Neural cell (in vitro differentiated cells): ENCODE results near the gene MOGAT2. TPM values are rescaled to one million over a fixed set of nuclear protein-coding genes. Genes with fewer than 3 reads are reported as not detected.
"Not testable (repeated sequence)": the region's sequence is repeated elsewhere in the genome, so short reads cannot be mapped to it uniquely, and the experiment has no call there.

ENCODE experiments used
- H2AFZ ChIP-seq: fragments of 200-600, 300-800 bp; sonication (generic), shearing (Covaris generic); 2 replicates; pipeline ENCODE4 v1.6.0; 2014; ENCODE audit warnings: low read depth, mild to moderate bottlenecking, antibody characterized with exemption, low read length, moderate library complexity
- H3F3A ChIP-seq: fragments of 200-600 bp; shearing (Covaris generic); 2 replicates; pipeline ENCODE4 v1.6.1; 2016; ENCODE audit warnings: mild to moderate bottlenecking, moderate library complexity, mixed read lengths, antibody characterized with exemption, low read length; ENCODE audit not compliant: insufficient read depth, poor library complexity, severe bottlenecking
- H3K27ac ChIP-seq: fragments of 200-600, 300-800 bp; sonication (generic), shearing (Covaris generic); 2 replicates; pipeline ENCODE4 v1.5.1; 2014; ENCODE audit warnings: mild to moderate bottlenecking, low read length, moderate library complexity
- H3K27me3 ChIP-seq: fragments of 300-800, 200-600 bp; sonication (generic), shearing (Covaris generic); 2 replicates; pipeline ENCODE4 v1.6.0; 2014; ENCODE audit warnings: mild to moderate bottlenecking, low read depth, low read length, moderate library complexity; ENCODE audit not compliant: insufficient read depth
- H3K36me3 ChIP-seq: fragments of 300-800, 200-600 bp; sonication (generic), shearing (Covaris generic); 2 replicates; pipeline ENCODE4 v1.5.1; 2014; ENCODE audit warnings: mild to moderate bottlenecking, antibody characterized with exemption, low read length, moderate library complexity; ENCODE audit not compliant: insufficient read depth
- H3K4me2 ChIP-seq: fragments of 300-800, 200-600 bp; sonication (generic), shearing (Covaris generic); 2 replicates; pipeline ENCODE4 v1.6.0; 2014; ENCODE audit warnings: mild to moderate bottlenecking, low read length
- H3K4me3 ChIP-seq: fragments of 300-800, 200-600 bp; sonication (generic), shearing (Covaris generic); 2 replicates; pipeline ENCODE4 v1.5.1; 2014; ENCODE audit warnings: mild to moderate bottlenecking, low read length, moderate library complexity
- H3K79me2 ChIP-seq: fragments of 200-600 bp; shearing (Covaris generic); replicated peaks from 2 replicates; pipeline ENCODE4 v1.6.0; 2014; ENCODE audit warnings: mild to moderate bottlenecking, low read length, moderate library complexity; ENCODE audit not compliant: insufficient read depth
- H3K9ac ChIP-seq: fragments of 300-800, 200-600 bp; sonication (generic), shearing (Covaris generic); 2 replicates; pipeline ENCODE4 v1.6.1; 2016; ENCODE audit warnings: mild to moderate bottlenecking, low read length, mixed read lengths
- H3K9me2 ChIP-seq: fragments of 200-600 bp; shearing (Covaris generic); 2 replicates; pipeline ENCODE4 v1.6.1; 2016; ENCODE audit warnings: mild to moderate bottlenecking, low read length, mixed read lengths; ENCODE audit not compliant: insufficient read depth
- H3K9me3 ChIP-seq: fragments of 200-600, 300-800 bp; sonication (generic), shearing (Covaris generic); 2 replicates; pipeline ENCODE4 v1.6.1; 2016; ENCODE audit warnings: mild to moderate bottlenecking, mixed run types, low read length, moderate library complexity, mixed read lengths
- H4K20me1 ChIP-seq: fragments of 200-600 bp; shearing (Covaris generic); 2 replicates; pipeline ENCODE4 v1.6.1; 2016; ENCODE audit warnings: mild to moderate bottlenecking, mixed run types; ENCODE audit not compliant: insufficient read depth
- EP300 ChIP-seq: fragments of 450-650 bp; conservative IDR thresholded peaks from 2 replicates; pipeline ENCODE4 v1.6.1; 2014; ENCODE audit warnings: antibody characterized with exemption, mild to moderate bottlenecking, moderate library complexity; ENCODE audit not compliant: poor library complexity, severe bottlenecking
- EZH2 ChIP-seq: fragments of 200-600, 300-800 bp; shearing (Covaris generic), sonication (generic); IDR thresholded peaks from 2 replicates; pipeline ENCODE4 v1.6.1; 2014; ENCODE audit warnings: antibody characterized with exemption, low read length, borderline replicate concordance, mild to moderate bottlenecking; ENCODE audit not compliant: insufficient read depth, poor library complexity, severe bottlenecking
- MXI1 ChIP-seq: fragments of 450-650 bp; conservative IDR thresholded peaks from 2 replicates; pipeline ENCODE4 v1.6.1; 2014; ENCODE audit warnings: antibody characterized with exemption, mild to moderate bottlenecking; ENCODE audit not compliant: poor library complexity, severe bottlenecking
- POLR2AphosphoS5 ChIP-seq: IDR thresholded peaks from 2 replicates; pipeline ENCODE4 v1.6.1; 2012
- SMC3 ChIP-seq: fragments of 450-650 bp; conservative IDR thresholded peaks from 2 replicates; pipeline ENCODE4 v1.6.1; 2014; ENCODE audit warnings: antibody characterized with exemption, mild to moderate bottlenecking, moderate library complexity; ENCODE audit not compliant: poor library complexity
- TAF1 ChIP-seq: IDR thresholded peaks from 2 replicates; pipeline ENCODE4 v1.6.1; 2012; ENCODE audit warnings: low read depth
- polyA plus RNA-seq: library from polyadenylated mRNA; depleted of rRNA; stranded (reverse); fragments of >200 nt; gene quantifications from 2 replicates; pipeline ENCODE4 v1.2.3, GENCODE V29; 2014
- TF ChIP-seq, protein P1 (sequence below): fragments of 450-650 bp; IDR thresholded peaks from 2 replicates; pipeline ENCODE4 v1.5.1; 2014; ENCODE audit warnings: antibody characterized with exemption, mild to moderate bottlenecking, moderate library complexity; ENCODE audit not compliant: poor library complexity, severe bottlenecking
- TF ChIP-seq, protein P2 (sequence below): IDR thresholded peaks from 2 replicates; pipeline ENCODE4 v1.6.1; 2012; ENCODE audit warnings: borderline replicate concordance

MOGAT2 gene
- polyA plus RNA-seq, 1 donor from 2014 or later = not detected

DNA sequence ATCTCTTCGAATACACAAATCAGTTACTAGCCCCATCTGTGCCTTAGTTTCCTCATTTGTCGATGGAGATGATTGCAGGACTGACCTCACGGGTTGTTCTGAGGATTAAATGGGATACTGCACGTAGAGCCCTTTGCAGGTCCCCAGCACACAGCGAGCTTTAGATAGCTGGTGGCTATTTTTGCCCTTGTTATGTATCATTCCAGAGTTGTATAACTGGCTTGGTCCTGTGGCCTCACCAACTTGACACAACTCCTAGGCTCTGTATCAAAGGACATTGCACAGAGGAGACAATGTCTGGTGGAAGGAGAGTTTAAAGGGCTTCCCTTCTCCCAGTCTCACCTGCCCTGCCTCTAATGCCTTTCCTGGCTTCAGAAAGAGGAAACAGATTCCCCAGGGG, 28.2 kb downstream of the MOGAT2 start:
- no peaks in the 10 kb centered on the region for H3K9me3 ChIP-seq
- H3K9me2 ChIP-seq = no peaks in the 10 kb centered on the region
- H3K4me2 ChIP-seq = no peak overlapping the region
- H3K4me3 ChIP-seq = no peak overlapping the region
- TF ChIP-seq, protein P1, sequence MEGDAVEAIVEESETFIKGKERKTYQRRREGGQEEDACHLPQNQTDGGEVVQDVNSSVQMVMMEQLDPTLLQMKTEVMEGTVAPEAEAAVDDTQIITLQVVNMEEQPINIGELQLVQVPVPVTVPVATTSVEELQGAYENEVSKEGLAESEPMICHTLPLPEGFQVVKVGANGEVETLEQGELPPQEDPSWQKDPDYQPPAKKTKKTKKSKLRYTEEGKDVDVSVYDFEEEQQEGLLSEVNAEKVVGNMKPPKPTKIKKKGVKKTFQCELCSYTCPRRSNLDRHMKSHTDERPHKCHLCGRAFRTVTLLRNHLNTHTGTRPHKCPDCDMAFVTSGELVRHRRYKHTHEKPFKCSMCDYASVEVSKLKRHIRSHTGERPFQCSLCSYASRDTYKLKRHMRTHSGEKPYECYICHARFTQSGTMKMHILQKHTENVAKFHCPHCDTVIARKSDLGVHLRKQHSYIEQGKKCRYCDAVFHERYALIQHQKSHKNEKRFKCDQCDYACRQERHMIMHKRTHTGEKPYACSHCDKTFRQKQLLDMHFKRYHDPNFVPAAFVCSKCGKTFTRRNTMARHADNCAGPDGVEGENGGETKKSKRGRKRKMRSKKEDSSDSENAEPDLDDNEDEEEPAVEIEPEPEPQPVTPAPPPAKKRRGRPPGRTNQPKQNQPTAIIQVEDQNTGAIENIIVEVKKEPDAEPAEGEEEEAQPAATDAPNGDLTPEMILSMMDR = no peak
- no peak for TF ChIP-seq SMC3
- TF ChIP-seq, protein P2, sequence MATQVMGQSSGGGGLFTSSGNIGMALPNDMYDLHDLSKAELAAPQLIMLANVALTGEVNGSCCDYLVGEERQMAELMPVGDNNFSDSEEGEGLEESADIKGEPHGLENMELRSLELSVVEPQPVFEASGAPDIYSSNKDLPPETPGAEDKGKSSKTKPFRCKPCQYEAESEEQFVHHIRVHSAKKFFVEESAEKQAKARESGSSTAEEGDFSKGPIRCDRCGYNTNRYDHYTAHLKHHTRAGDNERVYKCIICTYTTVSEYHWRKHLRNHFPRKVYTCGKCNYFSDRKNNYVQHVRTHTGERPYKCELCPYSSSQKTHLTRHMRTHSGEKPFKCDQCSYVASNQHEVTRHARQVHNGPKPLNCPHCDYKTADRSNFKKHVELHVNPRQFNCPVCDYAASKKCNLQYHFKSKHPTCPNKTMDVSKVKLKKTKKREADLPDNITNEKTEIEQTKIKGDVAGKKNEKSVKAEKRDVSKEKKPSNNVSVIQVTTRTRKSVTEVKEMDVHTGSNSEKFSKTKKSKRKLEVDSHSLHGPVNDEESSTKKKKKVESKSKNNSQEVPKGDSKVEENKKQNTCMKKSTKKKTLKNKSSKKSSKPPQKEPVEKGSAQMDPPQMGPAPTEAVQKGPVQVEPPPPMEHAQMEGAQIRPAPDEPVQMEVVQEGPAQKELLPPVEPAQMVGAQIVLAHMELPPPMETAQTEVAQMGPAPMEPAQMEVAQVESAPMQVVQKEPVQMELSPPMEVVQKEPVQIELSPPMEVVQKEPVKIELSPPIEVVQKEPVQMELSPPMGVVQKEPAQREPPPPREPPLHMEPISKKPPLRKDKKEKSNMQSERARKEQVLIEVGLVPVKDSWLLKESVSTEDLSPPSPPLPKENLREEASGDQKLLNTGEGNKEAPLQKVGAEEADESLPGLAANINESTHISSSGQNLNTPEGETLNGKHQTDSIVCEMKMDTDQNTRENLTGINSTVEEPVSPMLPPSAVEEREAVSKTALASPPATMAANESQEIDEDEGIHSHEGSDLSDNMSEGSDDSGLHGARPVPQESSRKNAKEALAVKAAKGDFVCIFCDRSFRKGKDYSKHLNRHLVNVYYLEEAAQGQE = no peak
- TF ChIP-seq TAF1 = no peak
- TF ChIP-seq POLR2AphosphoS5 = no peak
- no peak for TF ChIP-seq MXI1
- no peak for TF ChIP-seq EZH2
- TF ChIP-seq EP300 = no peak
- H3K27ac ChIP-seq = no peak overlapping the region
- H3K27me3 ChIP-seq = no peaks in the 10 kb centered on the region
- H4K20me1 ChIP-seq = no peaks in the 10 kb centered on the region
- H3K36me3 ChIP-seq = no peaks in the 10 kb centered on the region
- no peak overlapping the region for H2AFZ ChIP-seq
- no peaks in the 10 kb centered on the region for H3K79me2 ChIP-seq
- H3K9ac ChIP-seq = no peak overlapping the region
- H3F3A ChIP-seq = no peaks in the 10 kb centered on the region

DNA sequence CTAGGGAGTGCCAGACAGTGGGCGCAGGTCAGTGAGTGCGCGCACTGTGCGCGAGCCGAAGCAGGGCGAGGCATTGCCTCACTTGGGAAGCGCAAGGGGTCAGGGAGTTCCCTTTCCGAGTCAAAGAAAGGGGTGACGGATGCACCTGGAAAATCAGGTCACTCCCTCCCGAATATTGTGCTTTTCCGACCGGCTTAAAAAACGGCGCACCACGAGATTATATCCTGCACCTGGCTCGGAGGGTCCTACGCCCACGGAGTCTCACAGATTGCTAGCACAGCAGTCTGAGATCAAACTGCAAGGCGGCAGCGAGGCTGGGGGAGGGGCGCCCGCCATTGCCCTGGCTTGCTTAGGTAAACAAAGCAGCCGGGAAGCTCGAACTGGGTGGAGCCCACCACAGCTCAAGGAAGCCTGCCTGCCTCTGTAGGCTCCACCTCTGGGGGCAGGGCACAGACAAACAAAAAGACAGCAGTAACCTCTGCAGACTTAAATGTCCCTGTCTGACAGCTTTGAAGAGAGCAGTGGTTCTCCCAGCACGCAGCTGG, 31.2 kb downstream of the MOGAT2 start:
- not testable (repeated sequence) for H3K36me3 ChIP-seq, H3K9me3 ChIP-seq, H3K27ac ChIP-seq, H3K9me2 ChIP-seq, H3K79me2 ChIP-seq, H3K4me2 ChIP-seq, H4K20me1 ChIP-seq, H3K4me3 ChIP-seq, H3K9ac ChIP-seq, H3K27me3 ChIP-seq, H2AFZ ChIP-seq, H3F3A ChIP-seq

DNA sequence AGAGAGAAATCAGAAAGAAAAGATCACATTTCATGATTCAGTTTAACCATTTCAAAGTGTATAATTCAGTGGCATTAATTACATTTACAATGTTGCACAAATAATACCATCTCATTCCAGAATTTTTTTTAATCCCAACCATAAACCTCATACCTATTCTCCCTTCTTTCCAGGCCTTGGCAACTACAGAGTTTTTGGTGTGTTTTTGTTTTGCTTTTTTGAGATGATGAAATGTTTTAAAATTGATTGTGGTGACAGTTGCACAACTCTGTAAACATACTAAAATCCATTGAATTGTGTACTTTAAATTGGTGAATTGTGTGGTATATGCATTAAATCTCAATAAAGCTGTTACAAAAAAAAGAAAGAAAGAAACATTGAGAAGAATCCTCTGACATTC, 37.3 kb downstream of the MOGAT2 start:
- H3K9ac ChIP-seq, H3K9me3 ChIP-seq, H4K20me1 ChIP-seq, H2AFZ ChIP-seq, H3F3A ChIP-seq, H3K79me2 ChIP-seq, H3K36me3 ChIP-seq, H3K27ac ChIP-seq, H3K27me3 ChIP-seq, H3K9me2 ChIP-seq, H3K4me3 ChIP-seq, H3K4me2 ChIP-seq: not testable (repeated sequence)
